Measurements from ENCODE around the gene DSTN.
A peak's percentile ranks its signal among the peaks of the same experiment; 100 is the strongest.

Gene DSTN

GRCh38 chr20:17542481-17542880, 27.4 kb upstream of the DSTN start:
- intact Hi-C loops (cut with DNase I), result no loop called here
- no peak for DNase-seq

DNA sequence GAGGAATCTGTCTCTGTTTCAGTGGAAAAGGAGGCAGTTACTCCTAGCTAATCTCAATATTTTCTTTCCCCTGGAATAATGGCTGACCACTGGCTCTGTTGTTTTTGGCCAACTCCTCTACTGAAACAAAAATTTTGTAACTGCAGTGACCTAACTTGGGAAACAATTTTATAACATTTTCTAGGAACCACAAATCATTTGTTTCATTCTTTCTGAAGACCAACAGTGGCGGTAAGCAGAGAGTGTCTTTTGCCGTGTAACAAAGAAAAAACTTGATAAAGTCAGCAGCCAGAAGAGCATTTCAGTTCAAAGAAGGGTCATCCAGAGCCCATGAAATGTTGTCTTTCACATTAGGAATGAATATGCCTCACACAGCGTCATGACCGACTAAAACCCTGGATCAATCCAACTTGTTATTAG, 26.9 kb upstream of the DSTN start:
- peak in 1 of 42 donors; percentile 7 for DNase-seq
- intact Hi-C loops (cut with DNase I), result no loop called here

DNA sequence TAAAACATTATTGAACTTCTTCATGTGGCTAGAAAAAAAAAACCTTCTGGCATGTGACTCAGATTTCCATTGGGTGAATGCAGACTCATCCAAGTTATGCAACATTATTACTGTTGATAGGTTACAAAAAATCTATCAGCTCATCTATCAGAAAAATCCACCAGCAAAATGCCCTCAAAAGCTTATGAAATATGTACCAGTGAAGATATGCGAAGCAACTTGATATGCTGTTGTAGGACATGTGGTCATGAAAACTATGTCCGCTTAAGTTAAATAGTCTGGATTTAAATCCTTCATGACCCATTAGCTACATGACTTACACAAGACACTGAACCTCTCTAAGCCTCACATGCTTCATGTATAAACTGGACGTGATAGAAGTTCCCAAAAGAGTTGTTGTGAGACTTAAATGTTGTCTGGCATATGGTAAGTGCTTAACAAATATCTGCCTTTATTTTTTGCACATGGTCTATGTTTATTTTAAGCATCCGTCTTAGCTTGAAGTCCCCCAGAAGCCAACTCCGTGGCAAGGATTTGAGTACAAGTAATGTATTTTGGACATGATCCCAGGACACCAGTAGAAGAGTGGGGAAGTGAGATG, 26.2 kb upstream of the DSTN start:
- DNase-seq, result no peak
- intact Hi-C loops (cut with DNase I), result no loop called here

- DNase-seq, result no peak
- intact Hi-C loops (cut with DNase I), result no loop called here
Observed at GRCh38 chr20:17545127-17545526, 24.7 kb upstream of the DSTN start.

DNA sequence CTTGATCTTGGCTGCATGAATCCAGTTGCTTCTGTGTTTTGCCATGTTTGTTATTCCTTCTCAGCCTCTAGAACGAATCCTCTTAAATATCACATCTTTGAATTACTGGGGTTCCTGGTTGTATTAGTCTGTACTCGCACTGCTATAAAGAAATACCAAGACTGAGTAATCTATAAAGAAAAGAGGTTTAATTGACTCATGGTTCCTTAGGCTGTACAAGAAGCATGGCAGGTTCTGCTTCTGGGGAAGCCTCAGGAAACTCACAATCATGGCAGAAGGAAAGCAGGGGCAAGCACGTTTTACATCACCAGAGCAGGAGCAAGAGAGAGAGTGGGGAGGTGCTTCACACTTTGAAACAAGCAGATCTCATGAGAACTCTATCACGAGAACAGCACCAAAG, 20.7 kb upstream of the DSTN start:
- intact Hi-C loops (cut with DNase I), result no loop called here
- DNase-seq, result no peak

- DNase-seq, result no peak
- intact Hi-C loops (cut with DNase I), result no loop called here
Observed at GRCh38 chr20:17555106-17555505, 14.8 kb upstream of the DSTN start.

DNA sequence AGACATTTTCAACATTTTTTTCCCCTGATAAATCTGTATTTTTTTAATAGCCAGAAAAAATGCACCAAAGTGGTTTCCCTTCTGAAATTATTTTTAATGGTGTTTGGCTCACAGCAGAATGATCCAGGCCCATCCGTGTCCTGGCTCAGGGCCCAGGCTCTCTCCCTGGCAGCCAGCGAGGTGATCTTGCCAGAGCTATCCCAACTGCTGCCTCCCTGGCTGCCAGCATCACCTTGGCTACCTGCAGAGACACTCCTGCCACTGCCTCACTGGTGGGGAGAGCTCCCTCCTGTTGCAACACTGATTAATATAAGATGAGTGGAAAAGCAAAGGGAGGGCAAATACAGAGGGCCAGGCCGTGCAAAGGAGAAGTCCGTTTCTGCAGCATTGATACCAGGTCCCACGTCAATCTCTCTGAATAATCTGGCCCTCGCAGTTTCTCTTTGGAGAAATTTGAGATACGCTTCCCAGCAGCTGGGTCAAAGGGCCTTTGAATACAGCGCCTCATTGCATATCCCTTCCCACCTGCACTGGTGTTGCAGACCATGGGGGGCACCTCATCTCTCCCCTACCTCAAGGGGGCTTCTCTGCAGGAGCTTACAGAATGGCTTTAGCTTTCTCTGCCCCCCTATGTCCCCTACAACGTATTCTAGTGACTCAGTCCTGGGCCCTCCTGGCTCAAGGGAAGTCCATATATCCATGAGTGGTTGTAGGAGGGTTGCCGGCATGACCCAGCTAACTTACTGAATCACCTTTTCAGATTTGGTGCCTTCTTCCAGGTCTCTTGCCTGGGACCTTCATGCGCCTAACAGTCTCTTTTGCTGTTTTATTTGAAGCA, 12.8 kb upstream of the DSTN start:
- DNase-seq, result peak in 13 of 42 donors; percentile 10 to 48 (median 19)

GRCh38 chr20:17557675-17558006, 12.2 kb upstream of the DSTN start:
- intact Hi-C loops (cut with DNase I), result no loop called here
- no peak for DNase-seq

More for the DNA sequence above, 12.8 kb upstream of the DSTN start:
- intact Hi-C loops (cut with DNase I), result no loop called here

GRCh38 chr20:17558154-17558940, 11.5 kb upstream of the DSTN start:
- intact Hi-C loops (cut with DNase I), result no loop called here
- DNase-seq, result no peak

DNA sequence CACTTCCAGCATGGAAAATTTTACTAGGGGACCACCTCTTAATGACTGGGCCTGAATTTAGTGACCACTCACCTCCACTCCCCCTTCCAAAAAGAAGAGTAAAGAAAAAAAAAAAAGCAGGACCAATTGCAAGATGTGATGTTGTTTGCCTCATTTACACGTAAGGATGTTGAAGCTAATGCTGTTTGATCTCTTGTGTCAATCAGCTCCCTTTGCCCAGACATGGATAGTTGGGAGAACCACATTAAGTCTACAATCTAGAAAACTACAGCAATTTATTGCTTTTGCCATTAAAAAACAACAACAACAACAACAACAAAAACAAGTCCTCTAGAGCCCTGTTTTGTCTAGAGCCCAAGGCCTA, 11.0 kb upstream of the DSTN start:
- DNase-seq, result no peak
- intact Hi-C loops (cut with DNase I), result no loop called here

- intact Hi-C loops (cut with DNase I), result no loop called here
- DNase-seq, result no peak
Observed at GRCh38 chr20:17559338-17559737, 10.5 kb upstream of the DSTN start.

- DNase-seq, result no peak
- intact Hi-C loops (cut with DNase I), result no loop called here
Observed at GRCh38 chr20:17560344-17561074, 9.4 kb upstream of the DSTN start.

- DNase-seq, result no peak
- intact Hi-C loops (cut with DNase I), result no loop called here
Observed at GRCh38 chr20:17562804-17563305, 7.0 kb upstream of the DSTN start.

DNA sequence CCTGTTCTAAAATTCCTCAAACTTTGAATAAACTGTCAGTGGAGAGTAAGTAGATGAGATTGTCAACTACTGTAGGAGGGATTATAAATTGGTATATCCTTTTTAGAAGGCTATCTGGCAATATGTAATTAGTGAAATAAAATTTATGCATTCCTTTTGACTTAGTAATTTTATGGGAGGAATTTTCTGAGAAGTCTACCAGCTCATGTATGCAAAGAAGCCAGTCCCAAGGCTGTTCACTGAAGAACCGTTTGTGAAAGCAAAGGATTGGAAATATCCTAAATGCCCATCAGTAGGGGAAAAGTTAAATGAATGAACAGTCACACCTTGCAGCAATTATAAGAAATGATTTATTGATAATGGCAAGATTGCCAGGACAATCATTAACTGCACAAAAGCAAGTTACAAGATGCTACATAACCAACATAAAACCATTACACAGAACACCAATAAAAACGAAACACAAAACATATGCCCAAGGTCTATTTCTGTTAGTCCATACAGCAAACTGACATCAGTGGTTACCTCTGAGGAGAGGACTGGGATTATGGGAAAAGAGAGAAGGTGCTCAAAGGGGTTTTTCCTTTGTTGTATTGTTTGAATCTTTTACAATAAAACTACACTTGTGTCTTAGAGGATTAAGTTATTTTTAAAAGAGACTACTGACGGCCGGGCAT, 4.6 kb upstream of the DSTN start:
- intact Hi-C loops (cut with DNase I), result no loop called here
- no peak for DNase-seq

DNA sequence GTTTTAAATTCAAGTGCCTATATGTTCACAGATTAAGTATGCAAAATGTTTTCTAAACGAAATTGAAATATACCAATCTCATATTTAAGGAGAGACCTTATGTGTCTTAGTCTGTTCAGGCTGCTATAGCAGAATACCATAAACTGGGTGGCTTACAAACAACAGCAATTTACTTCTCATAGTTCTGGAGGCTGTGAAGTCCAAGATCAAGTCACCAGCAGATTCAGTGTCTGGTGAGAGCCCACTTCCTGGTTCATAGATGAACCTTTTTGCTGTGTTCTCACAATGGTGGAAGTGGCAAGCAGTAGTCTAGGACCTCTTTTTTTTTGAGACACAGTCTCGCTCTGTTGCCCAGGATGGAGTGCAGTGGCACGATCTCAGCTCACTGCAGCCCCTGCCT, 3.5 kb upstream of the DSTN start:
- intact Hi-C loops (cut with DNase I), result no loop called here

DNA sequence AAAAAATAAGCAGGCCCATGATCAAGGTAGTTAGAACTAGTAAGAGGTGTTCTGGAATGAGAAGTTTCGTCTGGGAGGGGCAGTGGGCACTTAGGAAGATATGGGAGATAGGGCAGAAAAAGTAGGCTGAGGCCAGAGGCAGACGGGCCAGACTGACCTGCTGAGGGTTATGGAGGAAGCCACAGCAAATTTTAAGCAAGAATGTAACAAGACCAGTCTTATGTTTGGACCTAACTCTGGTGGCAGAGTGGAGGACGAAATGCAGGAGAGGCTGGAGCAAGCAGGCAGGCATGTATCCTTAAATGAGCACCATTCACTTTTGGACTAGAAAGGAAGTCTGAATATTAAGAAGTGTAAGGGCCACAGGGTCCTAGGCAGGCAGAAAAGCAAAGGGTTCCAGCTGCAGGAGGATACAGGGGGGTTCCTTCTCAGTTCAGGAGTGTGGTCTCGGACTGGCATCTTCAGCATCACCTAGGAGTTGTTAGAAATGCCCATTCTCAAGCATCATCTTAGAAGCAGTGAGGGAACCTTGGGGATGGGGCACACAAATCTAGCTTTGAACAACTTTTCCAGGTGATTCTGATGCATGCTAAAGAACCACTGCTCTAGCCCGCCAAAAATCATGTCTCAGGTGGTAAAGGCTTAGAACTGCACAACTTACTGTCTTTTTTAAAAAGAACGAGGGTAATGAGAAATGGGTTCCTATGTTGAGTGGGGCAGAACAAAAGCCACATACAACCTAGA, 1.7 kb upstream of the DSTN start:
- intact Hi-C loops (cut with DNase I), result no loop called here
- DNase-seq, result no peak

More for the DNA sequence above, 3.5 kb upstream of the DSTN start:
- DNase-seq, result no peak

DNA sequence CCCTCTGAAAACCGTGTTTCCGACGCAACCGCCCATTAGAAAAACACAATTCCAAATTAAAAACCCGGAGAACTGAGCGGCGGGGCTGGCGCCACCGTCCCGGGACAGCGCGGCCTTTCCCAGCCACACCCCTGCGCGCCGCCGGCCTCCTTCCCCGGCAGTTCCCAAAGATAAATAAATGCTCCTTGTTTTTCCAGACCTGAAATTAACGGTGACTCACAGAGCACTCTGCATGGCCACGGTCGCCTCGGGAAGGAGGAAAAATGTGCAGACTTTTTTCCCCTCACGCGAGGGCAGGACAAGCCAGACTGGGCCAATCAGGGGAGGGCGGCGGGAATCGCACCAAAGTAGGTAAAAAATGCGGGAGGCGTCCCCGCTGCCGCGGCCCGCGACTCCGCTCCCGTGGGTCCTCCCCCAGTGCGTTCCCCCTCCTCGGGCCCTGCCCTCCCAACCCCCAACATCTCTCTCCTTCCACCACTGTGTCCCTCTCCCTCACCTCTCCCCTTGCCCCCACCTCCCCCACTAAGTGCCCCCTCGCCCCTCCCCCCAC, 828 bp upstream of the DSTN start:
- intact Hi-C loops (cut with DNase I), result no loop called here
- peak; percentile 16 to 75 (median 51) for DNase-seq

All from head of caudate nucleus (tissue), 42 donors.